Trophoblast cell (in vitro differentiated cells and primary cell): ENCODE data around the gene SKIDA1.

ENCODE experiments used
- DNase-seq, 2 donors: peaks; one replicate each; pipeline ENCODE4 v3.0.0-alpha.2; 2016
- H2AFZ ChIP-seq: 2 replicates; pipeline ENCODE4 v1.6.1; 2013; ENCODE audit warnings: low read length, moderate library complexity, mild to moderate bottlenecking; ENCODE audit not compliant: insufficient read depth, poor library complexity
- H2AK5ac ChIP-seq: 2 replicates; pipeline ENCODE4 v1.6.1; 2013; ENCODE audit warnings: mild to moderate bottlenecking, low read length
- H2BK120ac ChIP-seq: 2 replicates; pipeline ENCODE4 v1.6.1; 2013; ENCODE audit warnings: low read length, mild to moderate bottlenecking, moderate library complexity; ENCODE audit not compliant: insufficient read depth, poor library complexity
- H2BK12ac ChIP-seq: 2 replicates; pipeline ENCODE4 v1.6.1; 2013; ENCODE audit warnings: mild to moderate bottlenecking, low read length, moderate library complexity
- H2BK5ac ChIP-seq: 2 replicates; pipeline ENCODE4 v1.6.1; 2013; ENCODE audit warnings: low read length, low read depth, moderate library complexity, mild to moderate bottlenecking; ENCODE audit not compliant: poor library complexity
- H3K14ac ChIP-seq: 2 replicates; pipeline ENCODE4 v1.6.1; 2013; ENCODE audit warnings: mild to moderate bottlenecking, low read length
- H3K18ac ChIP-seq: 2 replicates; pipeline ENCODE4 v1.6.1; 2013; ENCODE audit warnings: mild to moderate bottlenecking, low read length
- H3K23ac ChIP-seq: 2 replicates; pipeline ENCODE4 v1.6.1; 2013; ENCODE audit warnings: low read length
- H3K27ac ChIP-seq: 2 replicates; pipeline ENCODE4 v1.5.1; 2013; ENCODE audit warnings: low read depth, mild to moderate bottlenecking, inconsistent platforms, low read length, moderate library complexity
- H3K27me3 ChIP-seq: 2 replicates; pipeline ENCODE4 v1.6.1; 2013; ENCODE audit warnings: inconsistent platforms, mild to moderate bottlenecking, low read length, moderate library complexity; ENCODE audit not compliant: insufficient read depth
- H3K36me3 ChIP-seq, 2 experiments: 1 replicate in 1 of 2; 2 replicates in 1 of 2; pipeline ENCODE4 v1.6.1; 2013; ENCODE audit warnings: low read length in 2 of 2, mild to moderate bottlenecking in 2 of 2, moderate library complexity in 1 of 2; ENCODE audit not compliant: insufficient read depth in 2 of 2, control insufficient read depth in 1 of 2
- H3K4ac ChIP-seq: 2 replicates; pipeline ENCODE4 v1.6.1; 2013; ENCODE audit warnings: low read depth, mild to moderate bottlenecking, low read length, moderate library complexity
- H3K4me1 ChIP-seq, 2 experiments: 1 replicate in 1 of 2; 2 replicates in 1 of 2; pipeline ENCODE4 v1.6.1; 2013; ENCODE audit warnings: low read length in 2 of 2, mild to moderate bottlenecking in 2 of 2, moderate library complexity in 1 of 2; ENCODE audit not compliant: insufficient read depth in 2 of 2, control insufficient read depth in 1 of 2
- H3K4me2 ChIP-seq: 2 replicates; pipeline ENCODE4 v1.6.1; 2013; ENCODE audit warnings: inconsistent platforms, mild to moderate bottlenecking, low read length, moderate library complexity
- H3K4me3 ChIP-seq: 2 replicates; pipeline ENCODE4 v1.5.1; 2013; ENCODE audit warnings: mild to moderate bottlenecking, low read depth, low read length, inconsistent platforms
- H3K79me1 ChIP-seq: one replicate; pipeline ENCODE4 v1.6.1; 2013; ENCODE audit warnings: low read length
- H3K79me2 ChIP-seq: 2 replicates; pipeline ENCODE4 v1.6.1; 2013; ENCODE audit warnings: low read length, mild to moderate bottlenecking; ENCODE audit not compliant: control insufficient read depth, insufficient read depth, poor library complexity
- H3K9ac ChIP-seq: 2 replicates; pipeline ENCODE4 v1.6.1; 2013; ENCODE audit warnings: mild to moderate bottlenecking, low read length
- H3K9me3 ChIP-seq: 2 replicates; pipeline ENCODE4 v1.6.1; 2013; ENCODE audit warnings: low read depth, mild to moderate bottlenecking, control low read depth, inconsistent platforms, low read length; ENCODE audit not compliant: insufficient read depth
- H4K12ac ChIP-seq: 2 replicates; pipeline ENCODE4 v1.6.1; 2013; ENCODE audit warnings: low read depth, mild to moderate bottlenecking, low read length, moderate library complexity
- H4K8ac ChIP-seq: 2 replicates; pipeline ENCODE4 v1.6.1; 2013; ENCODE audit warnings: low read depth, mild to moderate bottlenecking, low read length, moderate library complexity
- H4K91ac ChIP-seq: one replicate; pipeline ENCODE4 v1.6.1; 2013; ENCODE audit warnings: low read depth, mild to moderate bottlenecking, low read length, moderate library complexity
- WGBS: extraction: QIAGEN DNeasy Blood & Tissue Kit; methylation state at CpG from one replicate; pipeline ENCODE4 v1.1.7; 2013; ENCODE audit warnings: missing lambda C conversion rate; ENCODE audit not compliant: insufficient read length, insufficient coverage; ENCODE audit errors: extremely low coverage; 5-methylcytosine and 5-hydroxymethylcytosine counted together

Gene SKIDA1

DNA sequence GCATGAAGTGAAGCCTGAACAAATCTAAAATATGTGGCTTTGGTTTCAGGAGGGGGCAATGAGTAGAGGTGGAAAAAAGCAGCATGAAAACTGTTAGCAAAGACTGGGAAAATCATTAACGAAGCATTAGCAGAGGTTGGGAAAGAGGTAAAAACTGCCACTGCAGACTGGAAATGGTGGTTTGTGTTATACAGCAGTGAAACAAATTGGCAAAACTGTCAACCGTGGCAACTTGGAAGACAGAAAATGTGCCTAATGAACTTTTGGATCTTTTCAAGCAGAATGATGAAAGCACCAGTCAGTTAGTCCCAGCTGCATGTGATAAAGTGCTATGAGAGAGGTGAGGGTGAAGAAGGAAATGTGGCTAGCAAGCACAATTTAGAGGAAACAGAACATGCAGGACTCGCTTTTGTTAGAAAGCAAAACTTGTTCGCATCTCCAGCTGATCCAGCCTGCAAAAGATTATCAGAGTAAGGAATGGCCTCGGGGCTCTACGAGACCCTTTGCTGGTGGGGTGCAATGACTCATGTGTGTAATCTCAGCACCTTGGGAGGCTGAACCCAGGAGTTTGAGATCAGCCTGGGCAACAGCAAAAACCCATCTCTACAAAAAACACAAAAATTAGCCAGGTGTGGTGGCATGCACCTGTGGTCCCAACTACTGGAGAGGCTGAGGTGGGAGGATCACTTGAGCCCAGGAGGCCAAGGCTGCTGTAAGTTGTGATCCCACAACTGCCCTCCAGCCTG is 45.7 kb downstream of the SKIDA1 start:
- Histone ChIP-seq H3K79me1 (no peaks in the 10 kb centered on the region), H3K14ac (no peak overlapping the region), H2AK5ac (no peak overlapping the region), H3K4me3 (no peak overlapping the region), H3K9ac (no peak overlapping the region), H3K9me3 (no peaks in the 10 kb centered on the region), H3K36me3 (peaks cover 0 to 2% of the 10 kb centered on the region in 2 experiments), H2BK120ac (no peak overlapping the region), H4K12ac (no peak overlapping the region), H2BK5ac (no peak overlapping the region), H3K79me2 (no peaks in the 10 kb centered on the region), H3K18ac (no peak overlapping the region), H2BK12ac (no peak overlapping the region), H3K4me2 (no peak overlapping the region), H4K91ac (no peak overlapping the region), H3K27me3 (no peaks in the 10 kb centered on the region), H3K4me1 (no peaks in the 10 kb centered on the region), H3K23ac (no peak overlapping the region), H3K4ac (no peak overlapping the region), H3K27ac (no peak overlapping the region), H2AFZ (no peak overlapping the region), H4K8ac (no peak overlapping the region)
- DNase-seq, result no peak
- WGBS, result no CpG with 5 or more reads among the region's 6 CpGs

DNA sequence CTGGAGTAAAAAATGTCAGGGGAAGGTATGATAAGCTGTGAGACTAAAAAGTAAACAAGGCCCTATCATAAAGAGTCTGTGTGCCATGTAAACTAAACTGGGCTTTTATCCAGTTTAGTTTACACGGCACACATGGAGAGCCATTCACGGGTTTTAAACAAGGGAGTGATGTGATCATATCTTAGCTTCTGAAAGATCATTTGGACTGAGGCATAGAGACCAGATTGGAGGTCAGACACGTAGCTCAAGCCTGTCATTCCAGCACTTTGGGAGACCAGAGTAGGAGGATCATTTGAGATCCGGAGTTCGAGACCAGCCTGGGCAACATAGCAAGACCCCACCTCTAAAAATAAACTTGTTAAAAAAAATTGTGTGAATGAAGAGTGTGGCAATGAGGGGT is 50.1 kb downstream of the SKIDA1 start:
- Histone ChIP-seq H3K79me1 (no peaks in the 10 kb centered on the region), H3K4me1 (no peaks in the 10 kb centered on the region), H3K79me2 (no peaks in the 10 kb centered on the region), H3K27me3 (no peaks in the 10 kb centered on the region), H3K4me2 (no peak overlapping the region), H4K91ac (no peak overlapping the region), H2BK120ac (no peak overlapping the region), H3K9me3 (no peaks in the 10 kb centered on the region), H2AK5ac (no peak overlapping the region), H3K36me3 (no peaks in the 10 kb centered on the region), H2AFZ (no peak overlapping the region), H2BK12ac (no peak overlapping the region), H3K18ac (no peak overlapping the region), H3K4me3 (no peak overlapping the region), H4K12ac (no peak overlapping the region), H4K8ac (no peak overlapping the region), H3K14ac (no peak overlapping the region), H3K23ac (no peak overlapping the region), H2BK5ac (no peak overlapping the region), H3K4ac (no peak overlapping the region), H3K9ac (no peak overlapping the region), H3K27ac (no peak overlapping the region)
- WGBS, result no CpG with 5 or more reads among the region's 5 CpGs
- DNase-seq, result no peak

DNA sequence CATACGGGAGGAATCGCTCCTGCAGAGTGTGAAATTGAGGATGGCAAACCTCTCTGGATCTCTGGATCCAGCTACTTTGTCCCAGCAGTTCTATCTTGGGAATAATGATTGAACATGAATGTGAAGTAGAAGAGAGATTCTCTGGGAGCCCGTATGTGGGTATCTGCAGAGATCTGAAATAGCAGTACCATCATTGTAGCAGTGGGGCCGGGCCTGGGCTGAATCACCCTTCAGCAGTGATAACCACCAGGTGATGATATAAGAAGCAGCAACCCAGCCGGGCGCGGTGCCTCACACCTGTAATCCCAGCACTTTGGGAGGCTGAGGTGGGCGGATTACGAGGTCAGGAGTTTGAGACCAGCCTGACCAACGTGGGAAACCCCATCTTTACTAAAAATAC is 51.9 kb downstream of the SKIDA1 start:
- Histone ChIP-seq H3K18ac (no peak overlapping the region), H3K4ac (no peak overlapping the region), H3K23ac (no peak overlapping the region), H3K9ac (no peak overlapping the region), H4K12ac (no peak overlapping the region), H3K14ac (no peak overlapping the region), H3K27me3 (no peaks in the 10 kb centered on the region), H4K8ac (peak overlapping the region; percentile 23), H2BK12ac (peak overlapping the region; percentile 44), H3K27ac (no peak overlapping the region), H4K91ac (no peak overlapping the region), H3K9me3 (no peaks in the 10 kb centered on the region), H3K4me3 (no peak overlapping the region), H2AFZ (no peak overlapping the region), H3K4me1 (no peaks in the 10 kb centered on the region), H2BK120ac (no peak overlapping the region), H3K36me3 (no peaks in the 10 kb centered on the region), H3K79me1 (no peaks in the 10 kb centered on the region), H3K79me2 (no peaks in the 10 kb centered on the region), H2BK5ac (no peak overlapping the region), H2AK5ac (no peak overlapping the region), H3K4me2 (no peak overlapping the region)
- WGBS, result no CpG with 5 or more reads among the region's 10 CpGs
- peak; percentile 46 to 48 for DNase-seq

DNA sequence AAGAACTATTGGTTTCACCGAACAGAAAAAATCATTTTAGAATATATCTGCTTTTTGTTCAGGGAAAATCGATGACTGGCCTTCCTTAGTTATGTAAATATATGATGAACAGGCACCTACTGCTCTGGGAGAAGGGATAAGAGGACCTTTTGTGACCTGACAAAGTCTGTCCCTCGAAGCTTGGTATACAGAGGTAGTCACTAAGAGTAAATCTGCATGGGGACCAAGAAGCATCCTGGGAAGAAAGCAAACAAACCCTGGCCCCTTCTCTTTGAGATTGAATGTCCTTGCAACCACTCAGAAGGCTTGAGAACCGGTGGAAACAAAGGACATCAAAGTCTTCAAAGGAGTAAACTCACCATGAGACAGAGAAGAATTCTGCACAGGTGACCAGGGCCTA is 52.3 kb downstream of the SKIDA1 start:
- Histone ChIP-seq H2BK120ac (no peak overlapping the region), H2AK5ac (no peak overlapping the region), H2BK12ac (peak overlapping the region; percentile 44), H3K18ac (no peak overlapping the region), H3K23ac (no peak overlapping the region), H3K4me3 (no peak overlapping the region), H3K27me3 (no peaks in the 10 kb centered on the region), H2AFZ (no peak overlapping the region), H3K4me1 (no peaks in the 10 kb centered on the region), H3K14ac (no peak overlapping the region), H3K4ac (no peak overlapping the region), H4K8ac (peak overlapping the region; percentile 23), H3K9me3 (no peaks in the 10 kb centered on the region), H3K79me2 (no peaks in the 10 kb centered on the region), H3K27ac (no peak overlapping the region), H3K9ac (no peak overlapping the region), H3K36me3 (no peaks in the 10 kb centered on the region), H3K79me1 (no peaks in the 10 kb centered on the region), H4K91ac (no peak overlapping the region), H4K12ac (no peak overlapping the region), H2BK5ac (no peak overlapping the region), H3K4me2 (no peak overlapping the region)
- no peak for DNase-seq
- no CpG with 5 or more reads among the region's 4 CpGs for WGBS
